Measurements from ENCODE around the gene BTG1.

GRCh38 chr12:92155733-92156132 is 10.1 kb upstream of the BTG1 start:
- TF ChIP-seq POLR2A (IDR thresholded peaks at IDR 0.05; ENCODE audit: low read depth, low read length) (no peak), POLR2AphosphoS5 (IDR thresholded peaks at IDR 0.05; ENCODE audit: low read depth, low read length) (no peak), TAF1 (IDR thresholded peaks at IDR 0.05; ENCODE audit: borderline replicate concordance, low read depth, low read length) (no peak)
